NT2/D1 (cell line): ENCODE measurements around the gene UGT8.
"Not testable (repeated sequence)": the region's sequence is repeated elsewhere in the genome, so short reads cannot be mapped to it uniquely, and the experiment has no call there.

Experiments used
- DNase-seq: peaks from one replicate; pipeline ENCODE4 v3.0.0-alpha.2; 2011; ENCODE audit warnings: low read depth, low spot score
- H3K27me3 ChIP-seq: 2 replicates; pipeline ENCODE4 v1.6.0; 2011; ENCODE audit warnings: mild to moderate bottlenecking; ENCODE audit not compliant: insufficient read length, insufficient read depth
- H3K36me3 ChIP-seq: 2 replicates; pipeline ENCODE4 v1.6.1; 2011; ENCODE audit warnings: mild to moderate bottlenecking, low read length, mixed read lengths; ENCODE audit not compliant: insufficient read depth, insufficient read length
- H3K4me1 ChIP-seq: 2 replicates; pipeline ENCODE4 v1.5.1; 2011; ENCODE audit not compliant: insufficient read depth, insufficient read length
- H3K4me3 ChIP-seq: 2 replicates; pipeline ENCODE4 v1.5.1; 2011; ENCODE audit warnings: low read depth; ENCODE audit not compliant: insufficient read length
- H3K9ac ChIP-seq: 2 replicates; pipeline ENCODE4 v1.6.0; 2011; ENCODE audit warnings: low read depth; ENCODE audit not compliant: insufficient read length
- H3K9me3 ChIP-seq: 2 replicates; pipeline ENCODE4 v1.5.1; 2011; ENCODE audit warnings: mild to moderate bottlenecking, low read length; ENCODE audit not compliant: insufficient read depth
- SUZ12 ChIP-seq: IDR thresholded peaks from 2 replicates; pipeline ENCODE4 v1.6.1; 2011; ENCODE audit not compliant: insufficient read length, insufficient read depth; ENCODE audit errors: extremely low read depth
- YY1 ChIP-seq: IDR thresholded peaks from 2 replicates; pipeline ENCODE4 v1.6.1; 2011; ENCODE audit not compliant: insufficient read length, insufficient read depth
- ZNF274 ChIP-seq: IDR thresholded peaks from 2 replicates; pipeline ENCODE4 v1.6.1; 2011; ENCODE audit warnings: mild to moderate bottlenecking, low read depth, low read length

The UGT8 gene

GRCh38 chr4:114653675-114654074 is 55.1 kb downstream of the UGT8 start:
- no peaks in the 10 kb centered on the region for H3K36me3 ChIP-seq
- no peaks in the 10 kb centered on the region for H3K27me3 ChIP-seq
- H3K4me3 ChIP-seq: no peak overlapping the region
- H3K4me1 ChIP-seq: no peaks in the 10 kb centered on the region
- no peak overlapping the region for H3K9ac ChIP-seq
- no peaks in the 10 kb centered on the region for H3K9me3 ChIP-seq
- TF ChIP-seq YY1: no peak
- TF ChIP-seq SUZ12: no peak
- TF ChIP-seq ZNF274: no peak
- DNase-seq: no peak

- no peak for TF ChIP-seq ZNF274
- TF ChIP-seq SUZ12: no peak
- TF ChIP-seq YY1: no peak
Observed at GRCh38 chr4:114654592-114654991, 56.0 kb downstream of the UGT8 start.

GRCh38 chr4:114658179-114658578 is 59.6 kb downstream of the UGT8 start:
- DNase-seq: no peak
- no peaks in the 10 kb centered on the region for H3K27me3 ChIP-seq
- H3K4me3 ChIP-seq: no peak overlapping the region

More at GRCh38 chr4:114654592-114654991, 56.0 kb downstream of the UGT8 start:
- Histone ChIP-seq H3K27me3 (no peaks in the 10 kb centered on the region), H3K9ac (no peak overlapping the region), H3K4me3 (no peak overlapping the region), H3K4me1 (no peaks in the 10 kb centered on the region), H3K36me3 (no peaks in the 10 kb centered on the region), H3K9me3 (no peaks in the 10 kb centered on the region)
- DNase-seq: no peak

GRCh38 chr4:114658776-114659175 is 60.2 kb downstream of the UGT8 start:
- Histone ChIP-seq H3K9me3 (no peaks in the 10 kb centered on the region), H3K4me1 (no peaks in the 10 kb centered on the region), H3K36me3 (no peaks in the 10 kb centered on the region), H3K27me3 (no peaks in the 10 kb centered on the region), H3K4me3 (no peak overlapping the region), H3K9ac (no peak overlapping the region)
- no peak for DNase-seq
- no peak for TF ChIP-seq YY1
- no peak for TF ChIP-seq ZNF274
- no peak for TF ChIP-seq SUZ12

More at GRCh38 chr4:114658179-114658578, 59.6 kb downstream of the UGT8 start:
- H3K36me3 ChIP-seq: no peaks in the 10 kb centered on the region
- no peak for TF ChIP-seq SUZ12
- no peak for TF ChIP-seq YY1
- TF ChIP-seq ZNF274: no peak
- no peak overlapping the region for H3K9ac ChIP-seq
- no peaks in the 10 kb centered on the region for H3K4me1 ChIP-seq
- no peaks in the 10 kb centered on the region for H3K9me3 ChIP-seq

GRCh38 chr4:114659386-114660008 is 60.9 kb downstream of the UGT8 start:
- DNase-seq: peak; percentile 52
- Histone ChIP-seq H3K27me3 (no peaks in the 10 kb centered on the region), H3K4me1 (no peaks in the 10 kb centered on the region), H3K4me3 (no peak overlapping the region), H3K9me3 (no peaks in the 10 kb centered on the region), H3K9ac (no peak overlapping the region), H3K36me3 (no peaks in the 10 kb centered on the region)
- no peak for TF ChIP-seq SUZ12
- TF ChIP-seq ZNF274: no peak

- no peak overlapping the region for H3K9ac ChIP-seq
- no peaks in the 10 kb centered on the region for H3K27me3 ChIP-seq
- no peaks in the 10 kb centered on the region for H3K9me3 ChIP-seq
- H3K36me3 ChIP-seq: no peaks in the 10 kb centered on the region
- no peak for TF ChIP-seq ZNF274
- TF ChIP-seq YY1: no peak
- TF ChIP-seq SUZ12: no peak
- no peak overlapping the region for H3K4me3 ChIP-seq
- DNase-seq: no peak
- no peaks in the 10 kb centered on the region for H3K4me1 ChIP-seq
Observed at GRCh38 chr4:114663083-114663482, 64.5 kb downstream of the UGT8 start.

GRCh38 chr4:114668577-114668976 is 70.0 kb downstream of the UGT8 start:
- H3K9ac ChIP-seq: no peak overlapping the region

GRCh38 chr4:114670733-114671132 is 72.1 kb downstream of the UGT8 start:
- not testable (repeated sequence) for H3K4me3 ChIP-seq, H3K9me3 ChIP-seq, H3K36me3 ChIP-seq, H3K4me1 ChIP-seq, DNase-seq, H3K27me3 ChIP-seq, H3K9ac ChIP-seq

More at GRCh38 chr4:114668577-114668976, 70.0 kb downstream of the UGT8 start:
- Histone ChIP-seq H3K27me3 (no peaks in the 10 kb centered on the region), H3K36me3 (no peaks in the 10 kb centered on the region), H3K4me1 (no peaks in the 10 kb centered on the region), H3K9me3 (no peaks in the 10 kb centered on the region), H3K4me3 (no peak overlapping the region)
- DNase-seq: no peak
- TF ChIP-seq ZNF274: no peak
- TF ChIP-seq YY1: no peak
- no peak for TF ChIP-seq SUZ12
